Measurements from ENCODE around the gene SERPINI1.

The SERPINI1 gene, protein sequence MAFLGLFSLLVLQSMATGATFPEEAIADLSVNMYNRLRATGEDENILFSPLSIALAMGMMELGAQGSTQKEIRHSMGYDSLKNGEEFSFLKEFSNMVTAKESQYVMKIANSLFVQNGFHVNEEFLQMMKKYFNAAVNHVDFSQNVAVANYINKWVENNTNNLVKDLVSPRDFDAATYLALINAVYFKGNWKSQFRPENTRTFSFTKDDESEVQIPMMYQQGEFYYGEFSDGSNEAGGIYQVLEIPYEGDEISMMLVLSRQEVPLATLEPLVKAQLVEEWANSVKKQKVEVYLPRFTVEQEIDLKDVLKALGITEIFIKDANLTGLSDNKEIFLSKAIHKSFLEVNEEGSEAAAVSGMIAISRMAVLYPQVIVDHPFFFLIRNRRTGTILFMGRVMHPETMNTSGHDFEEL

DNA sequence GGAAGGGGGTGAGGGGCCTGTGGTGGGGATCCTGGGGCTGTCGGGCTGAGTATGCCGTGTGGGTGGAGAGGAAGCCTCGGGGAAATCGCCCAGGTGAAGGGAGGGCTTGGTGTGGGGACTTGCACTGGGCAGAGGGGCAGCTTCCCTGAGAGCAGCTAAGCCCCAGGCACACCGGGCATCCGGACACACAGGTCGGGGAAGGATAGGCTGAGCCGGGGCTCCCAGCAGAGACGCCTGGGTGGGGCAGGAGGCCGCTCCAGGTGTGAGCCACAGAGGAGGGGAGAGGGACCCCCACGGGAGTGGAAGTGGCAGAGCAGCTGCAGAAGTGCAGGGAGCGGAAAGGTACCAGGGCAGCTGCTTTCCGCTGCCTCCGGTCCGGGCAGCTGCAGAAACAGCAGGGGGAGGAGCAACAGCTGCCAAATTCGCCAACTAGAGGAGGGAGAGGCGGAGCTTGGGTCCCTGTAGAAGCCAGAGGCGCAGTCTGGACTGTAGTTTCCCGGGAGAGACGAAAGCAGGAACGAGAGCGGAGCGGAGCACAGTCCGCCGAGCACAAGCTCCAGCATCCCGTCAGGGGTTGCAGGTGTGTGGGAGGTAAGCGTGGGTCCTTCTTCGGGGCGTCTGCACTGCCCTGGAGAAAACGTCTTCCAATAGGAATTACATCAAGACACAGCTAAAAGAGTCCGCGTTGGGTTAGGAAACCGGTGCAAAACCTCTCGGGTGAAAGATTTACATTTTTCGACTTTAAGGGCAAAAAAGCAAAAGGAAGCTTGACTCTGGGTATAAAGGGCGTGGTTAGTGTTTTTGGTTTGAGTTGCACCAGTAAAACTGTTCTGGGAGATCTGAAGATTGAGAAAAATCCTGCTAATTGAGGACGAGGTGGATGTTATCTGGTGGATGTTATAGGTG is at the start of gene SERPINI1:
Gene SERPINI1, plus strand, starts transcription at position 489 of the 906 bp plus-strand sequence. CDS start 53,408 bp downstream, outside the sequence.
- DNase-seq (ENCODE audit: low spot score) = peak; percentile 55
- TF ChIP-seq, protein P1, sequence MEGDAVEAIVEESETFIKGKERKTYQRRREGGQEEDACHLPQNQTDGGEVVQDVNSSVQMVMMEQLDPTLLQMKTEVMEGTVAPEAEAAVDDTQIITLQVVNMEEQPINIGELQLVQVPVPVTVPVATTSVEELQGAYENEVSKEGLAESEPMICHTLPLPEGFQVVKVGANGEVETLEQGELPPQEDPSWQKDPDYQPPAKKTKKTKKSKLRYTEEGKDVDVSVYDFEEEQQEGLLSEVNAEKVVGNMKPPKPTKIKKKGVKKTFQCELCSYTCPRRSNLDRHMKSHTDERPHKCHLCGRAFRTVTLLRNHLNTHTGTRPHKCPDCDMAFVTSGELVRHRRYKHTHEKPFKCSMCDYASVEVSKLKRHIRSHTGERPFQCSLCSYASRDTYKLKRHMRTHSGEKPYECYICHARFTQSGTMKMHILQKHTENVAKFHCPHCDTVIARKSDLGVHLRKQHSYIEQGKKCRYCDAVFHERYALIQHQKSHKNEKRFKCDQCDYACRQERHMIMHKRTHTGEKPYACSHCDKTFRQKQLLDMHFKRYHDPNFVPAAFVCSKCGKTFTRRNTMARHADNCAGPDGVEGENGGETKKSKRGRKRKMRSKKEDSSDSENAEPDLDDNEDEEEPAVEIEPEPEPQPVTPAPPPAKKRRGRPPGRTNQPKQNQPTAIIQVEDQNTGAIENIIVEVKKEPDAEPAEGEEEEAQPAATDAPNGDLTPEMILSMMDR (IDR thresholded peaks at IDR 0.05; ENCODE audit: extremely low read depth, missing control alignments) = no peak

DNA sequence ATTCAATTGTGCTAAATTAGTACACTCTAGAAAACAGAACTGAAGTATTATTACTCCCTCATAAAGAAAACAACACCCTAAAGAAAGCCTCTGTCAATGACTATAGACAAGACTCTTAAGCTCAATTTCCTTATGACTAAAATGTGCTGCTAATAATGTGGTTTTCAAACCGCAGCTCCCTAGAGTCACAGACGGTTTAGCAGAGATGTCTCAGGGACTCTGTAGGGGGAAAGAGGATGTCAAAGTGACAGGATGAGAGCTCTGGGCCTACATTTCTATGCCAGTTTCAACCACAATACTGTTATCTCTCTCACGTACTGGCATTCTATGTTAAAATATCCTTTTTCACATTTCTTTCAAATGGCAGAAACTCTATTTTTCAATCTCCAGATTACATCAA is 44.2 kb upstream of the SERPINI1 start:
- DNase-seq (ENCODE audit: low spot score) = peak; percentile 58
- TF ChIP-seq, protein P1 (IDR thresholded peaks at IDR 0.05; ENCODE audit: extremely low read depth, missing control alignments) = no peak

DNA sequence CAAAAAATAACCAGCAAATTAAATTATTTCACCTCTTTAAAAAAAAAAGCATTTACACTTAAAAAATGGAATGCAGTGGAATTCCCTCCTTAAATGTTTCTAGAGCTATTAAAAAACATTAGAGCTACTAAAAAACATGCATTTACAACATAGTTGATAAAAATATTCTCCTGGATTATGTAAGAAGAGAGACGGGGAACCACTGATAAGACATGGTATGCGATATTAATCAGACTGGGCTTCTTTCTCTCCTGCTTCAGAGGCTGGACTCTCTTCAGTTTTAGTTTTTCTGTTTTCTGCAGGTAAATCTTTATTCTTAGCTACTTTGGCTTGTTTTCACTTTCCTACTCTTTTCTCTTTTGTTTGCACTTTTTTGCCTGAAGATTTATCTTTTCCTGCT is 41.4 kb upstream of the SERPINI1 start:
- TF ChIP-seq, protein P1 (IDR thresholded peaks at IDR 0.05; ENCODE audit: extremely low read depth, missing control alignments) = no peak
- DNase-seq (ENCODE audit: low spot score) = no peak

DNA sequence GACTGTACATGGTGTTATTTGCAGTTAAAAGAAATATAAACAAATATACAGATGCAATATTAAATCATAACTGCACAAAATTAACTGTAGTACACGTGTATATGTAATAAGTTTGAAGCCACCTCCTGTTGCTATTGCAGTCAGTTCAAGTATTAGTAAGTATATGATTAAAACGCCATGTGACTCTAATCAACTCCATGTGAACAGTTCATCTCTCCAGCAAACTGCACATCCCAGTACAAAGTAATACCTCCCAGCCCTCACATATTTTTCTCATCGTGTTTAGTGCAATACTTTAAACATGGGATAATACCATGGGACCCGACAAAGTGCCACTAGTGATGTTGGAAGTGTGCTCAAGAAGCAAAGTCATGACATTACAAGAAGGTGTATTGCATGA is 35.5 kb upstream of the SERPINI1 start:
- TF ChIP-seq, protein P1 (IDR thresholded peaks at IDR 0.05; ENCODE audit: extremely low read depth, missing control alignments) = no peak

DNA sequence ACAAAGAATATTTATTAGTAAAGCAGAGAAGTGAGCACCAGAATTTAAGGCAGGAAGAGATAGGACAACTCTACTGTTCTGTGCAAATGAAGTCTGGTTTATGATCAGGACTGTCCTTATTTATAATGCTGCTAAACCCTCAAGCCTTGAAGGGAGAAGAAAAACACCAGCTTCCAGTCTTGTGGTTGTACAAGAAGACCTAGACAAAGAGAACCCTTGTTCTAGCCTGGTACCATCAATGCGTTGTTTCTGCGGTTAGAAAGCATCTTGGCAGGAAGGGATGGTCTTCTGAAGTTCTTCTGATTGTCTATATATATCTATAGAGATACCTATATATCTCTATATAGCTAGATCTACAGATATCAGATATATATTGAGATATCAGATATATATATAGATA is 34.6 kb upstream of the SERPINI1 start:
- TF ChIP-seq, protein P1 (IDR thresholded peaks at IDR 0.05; ENCODE audit: extremely low read depth, missing control alignments) = no peak
- DNase-seq (ENCODE audit: low spot score) = no peak

More for the DNA sequence above, 35.5 kb upstream of the SERPINI1 start:
- no peak for DNase-seq (ENCODE audit: low spot score)

DNA sequence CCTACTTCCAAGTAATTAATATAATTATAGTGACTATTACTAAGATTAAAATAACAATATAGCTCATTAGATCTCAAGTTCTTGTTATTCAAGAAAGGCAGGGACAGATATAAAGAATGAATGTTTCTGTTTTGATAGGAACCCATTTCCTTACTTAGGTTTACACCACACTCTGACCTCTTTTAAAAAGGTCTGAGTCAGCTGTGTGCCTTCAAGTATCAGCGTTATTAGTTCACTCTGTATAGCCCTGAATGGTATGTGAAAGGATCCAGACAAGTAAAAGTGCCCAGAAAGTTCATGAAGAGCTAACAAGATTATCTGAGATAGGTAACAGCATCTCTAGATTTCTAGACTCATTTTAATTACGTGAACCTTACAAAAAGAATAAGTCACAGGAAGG is 29.7 kb upstream of the SERPINI1 start:
- no peak for DNase-seq (ENCODE audit: low spot score)
- TF ChIP-seq, protein P1 (IDR thresholded peaks at IDR 0.05; ENCODE audit: extremely low read depth, missing control alignments) = no peak

DNA sequence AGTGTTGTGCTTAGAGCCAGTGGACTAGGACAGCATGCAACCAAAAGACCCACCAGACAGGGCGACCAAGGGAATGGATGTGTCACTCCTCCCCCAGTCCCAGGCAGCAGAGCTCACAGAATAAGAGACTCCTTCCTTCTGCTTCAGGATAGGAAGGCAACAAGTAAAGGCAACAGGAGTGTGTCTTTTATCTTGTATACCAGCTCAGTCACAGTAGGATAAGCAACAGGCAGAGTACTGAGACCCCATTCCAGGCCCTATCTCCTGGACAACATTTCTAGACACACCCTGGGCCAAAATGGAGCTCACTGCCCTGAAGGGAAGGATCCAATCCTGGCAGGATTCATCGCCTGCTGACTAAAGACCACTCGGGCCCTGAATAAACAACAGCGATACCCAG is 25.8 kb upstream of the SERPINI1 start:
- DNase-seq (ENCODE audit: low spot score) = no peak
- TF ChIP-seq, protein P1 (IDR thresholded peaks at IDR 0.05; ENCODE audit: extremely low read depth, missing control alignments) = no peak

All from GM20000 (cell line).